BJ (cell line): ENCODE measurements around the gene HINT1. TPM values are rescaled to one million over a fixed set of nuclear protein-coding genes. Genes with fewer than 3 reads are reported as not detected.

ENCODE experiments used
- CTCF ChIA-PET: fragments of 350-600 bp; formaldehyde crosslinking; extraction: SDS; loops from one replicate; lab custom pipeline; 2021; ENCODE audit warnings: antibody characterized with exemption, inconsistent platforms; lab: Yijun Ruan, JAX
- POLR2A ChIA-PET: fragments of 300-600 bp; sonication (Branson Sonifier 250); formaldehyde crosslinking; extraction: SDS; loops from one replicate; lab custom pipeline; 2021; ENCODE audit warnings: antibody characterized with exemption; lab: Charles Lee
- DNase-seq: peaks from one replicate; pipeline ENCODE4 v3.0.0-alpha.2; 2011; ENCODE audit warnings: low read depth
- H3K27me3 ChIP-seq: 2 replicates; pipeline ENCODE4 v1.6.0; 2011; ENCODE audit warnings: low read length; ENCODE audit not compliant: control insufficient read depth, insufficient read depth
- H3K36me3 ChIP-seq: 2 replicates; pipeline ENCODE4 v1.5.1; 2011; ENCODE audit warnings: low read length; ENCODE audit not compliant: control insufficient read depth, insufficient read depth
- H3K4me3 ChIP-seq: 2 replicates; pipeline ENCODE4 v1.5.1; 2011; ENCODE audit warnings: low read depth, mild to moderate bottlenecking, control low read depth, low read length
- CTCF ChIP-seq: IDR thresholded peaks from 2 replicates; pipeline ENCODE4 v1.5.1; 2011; ENCODE audit warnings: low read depth, mild to moderate bottlenecking, control low read depth, inconsistent platforms, low read length, moderate library complexity; ENCODE audit not compliant: insufficient read depth
- polyA plus RNA-seq: library from polyadenylated mRNA; depleted of rRNA; stranded (reverse); fragments of >200 nt; gene quantifications from 2 replicates; pipeline ENCODE4 v1.2.3, GENCODE V29; 2011

The HINT1 gene
- polyA plus RNA-seq, 1 experiment, result 335 TPM

DNA sequence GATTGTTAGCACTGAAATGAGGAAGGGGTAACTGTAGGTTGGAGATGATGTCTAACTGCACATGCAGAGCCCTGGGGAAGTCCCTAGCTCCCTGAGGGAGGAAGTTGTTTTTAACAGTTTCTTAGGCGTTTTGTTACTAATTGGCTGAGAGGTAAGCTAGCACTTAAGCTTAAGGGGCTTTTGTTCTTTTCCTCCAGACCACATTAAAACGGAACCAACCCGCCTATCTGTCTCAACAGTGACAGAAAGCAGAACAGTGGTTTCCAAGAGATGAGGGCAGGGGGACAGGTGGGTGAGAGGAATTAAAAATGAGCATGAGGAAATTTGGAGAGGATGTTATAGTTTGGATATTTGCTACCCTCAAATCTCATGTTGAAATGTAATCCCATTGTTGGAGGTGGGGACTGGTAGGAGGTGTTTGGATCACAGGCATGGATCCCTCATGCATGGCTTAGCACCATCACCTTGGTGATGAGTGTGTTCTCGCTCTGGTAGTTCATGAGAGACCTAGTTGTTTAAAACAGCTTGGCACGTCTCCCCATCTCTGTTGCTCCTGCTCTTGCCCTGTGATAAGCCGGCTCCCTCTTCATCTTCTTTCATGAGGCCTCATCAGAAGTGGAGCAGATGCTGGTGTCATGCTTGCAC is 44.6 kb upstream of the HINT1 start:
- POLR2A ChIA-PET, result no interaction called here
- TF ChIP-seq CTCF, result no peak
- Histone ChIP-seq H3K36me3 (no peaks in the 10 kb centered on the region), H3K27me3 (no peaks in the 10 kb centered on the region), H3K4me3 (no peak overlapping the region)
- no peak for DNase-seq
- CTCF ChIA-PET, result no interaction called here

GRCh38 chr5:131209175-131209505 is 44.1 kb upstream of the HINT1 start:
- ChIA-PET POLR2A (no interaction called here), CTCF (no interaction called here)
- H3K4me3 ChIP-seq, result no peak overlapping the region
- H3K36me3 ChIP-seq, result no peaks in the 10 kb centered on the region
- H3K27me3 ChIP-seq, result no peaks in the 10 kb centered on the region
- no peak for DNase-seq
- TF ChIP-seq CTCF, result no peak

DNA sequence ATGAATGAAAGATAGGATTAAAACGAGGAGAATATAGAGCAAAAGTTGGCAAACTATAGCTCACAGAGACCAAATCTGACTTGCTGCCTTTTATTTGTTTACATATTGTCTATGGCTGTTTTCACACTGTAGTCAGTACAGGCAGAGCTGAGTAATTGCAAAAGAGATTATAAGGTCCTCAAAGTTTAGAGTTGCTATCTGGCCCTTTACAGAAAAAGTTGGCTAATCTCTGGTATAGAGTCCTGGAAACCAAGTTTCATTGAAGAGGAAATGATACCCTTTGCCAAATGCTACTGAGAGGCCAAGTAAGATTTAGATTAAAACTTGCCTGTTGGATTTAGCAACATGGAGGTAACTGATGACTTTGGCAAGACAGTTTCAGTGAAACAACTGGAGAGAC is 41.7 kb upstream of the HINT1 start:
- CTCF ChIA-PET, result interaction anchor here (0.8 kb wide), 1 partner anchor 10 kb away, joined by 4 read pairs; no protein-coding TSS in a partner anchor
- H3K36me3 ChIP-seq, result no peaks in the 10 kb centered on the region
- H3K27me3 ChIP-seq, result no peaks in the 10 kb centered on the region
- POLR2A ChIA-PET, result no interaction called here
- no peak for DNase-seq
- H3K4me3 ChIP-seq, result no peak overlapping the region
- TF ChIP-seq CTCF, result no peak

GRCh38 chr5:131206061-131206460 is 41.0 kb upstream of the HINT1 start:
- no peak for TF ChIP-seq CTCF
- H3K4me3 ChIP-seq, result no peak overlapping the region
- ChIA-PET CTCF (interaction anchor here (0.8 kb wide), 1 partner anchor 9 kb away, joined by 4 read pairs; no protein-coding TSS in a partner anchor), POLR2A (no interaction called here)
- H3K27me3 ChIP-seq, result no peaks in the 10 kb centered on the region
- no peak for DNase-seq
- H3K36me3 ChIP-seq, result no peaks in the 10 kb centered on the region

DNA sequence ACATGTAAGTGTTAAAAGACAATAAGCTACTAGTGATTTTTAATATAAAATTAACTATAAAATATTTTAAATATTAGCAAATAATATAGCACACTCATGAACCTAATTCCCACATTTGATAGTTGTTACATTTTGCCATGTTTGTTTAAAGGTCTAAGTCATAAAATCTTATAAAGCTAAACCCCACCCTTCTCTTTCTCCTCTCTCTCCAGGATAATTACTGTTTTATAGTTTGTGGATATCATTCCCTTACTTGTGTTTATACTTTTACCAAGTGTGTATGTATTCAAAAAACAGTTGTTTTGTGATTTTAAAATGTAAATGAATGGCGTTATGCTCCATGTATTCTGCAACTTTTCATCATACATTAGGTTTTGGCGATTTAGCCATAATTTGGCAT is 39.9 kb upstream of the HINT1 start:
- Histone ChIP-seq H3K4me3 (no peak overlapping the region), H3K36me3 (no peaks in the 10 kb centered on the region), H3K27me3 (no peaks in the 10 kb centered on the region)
- TF ChIP-seq CTCF, result no peak
- no peak for DNase-seq
- ChIA-PET POLR2A (no interaction called here), CTCF (no interaction called here)
